ENCODE results near the gene UNC5A. TPM values are rescaled to one million over a fixed set of nuclear protein-coding genes. Genes with fewer than 3 reads are reported as not detected.

The UNC5A gene
- total RNA-seq, 1 experiment from 2014 or later: 10.1 TPM

DNA sequence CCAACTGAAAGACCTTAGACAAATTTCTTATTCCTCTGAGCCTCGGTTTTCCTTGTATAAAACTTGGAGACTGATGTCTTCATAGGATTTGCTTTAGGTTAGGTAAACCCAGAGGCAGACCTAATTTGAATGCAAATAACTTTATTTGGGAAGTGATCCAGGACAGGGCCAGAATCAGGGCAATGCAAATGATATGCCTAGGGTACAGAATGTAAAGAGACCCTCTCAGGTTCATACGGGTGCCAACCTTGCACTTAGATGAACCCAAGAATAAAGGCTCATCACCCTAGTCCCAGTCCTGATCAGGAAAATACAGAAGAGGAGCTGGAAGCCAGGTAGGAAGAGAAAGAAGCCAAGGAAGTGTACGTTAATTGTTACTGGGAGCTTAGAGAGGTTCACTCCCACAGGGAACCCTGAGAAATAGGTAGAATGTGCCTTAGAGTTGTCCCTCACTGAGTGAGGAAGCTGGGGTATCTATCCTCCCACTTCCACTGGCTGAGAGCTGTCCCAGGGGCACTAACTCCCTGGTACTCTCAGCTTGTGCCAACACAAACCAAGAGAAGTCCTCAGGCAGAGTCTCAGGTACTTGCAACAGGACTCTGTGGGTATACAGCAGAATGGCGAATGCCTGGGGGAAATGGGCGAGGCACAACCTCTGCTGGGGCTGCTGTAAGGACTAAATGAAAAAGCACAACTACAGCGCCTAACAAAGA, 91.9 kb downstream of the UNC5A start:
- POLR2A ChIA-PET: no interaction called here
- DNase-seq (ENCODE audit: low read depth, low spot score) (no peak), ATAC-seq (no peak)
- Histone ChIP-seq H3K9me3 (ENCODE audit: control insufficient read depth in 1 of 2, insufficient read depth in 1 of 2, low read depth in 1 of 2, low read length in 2 of 2) (no peaks in the 10 kb centered on the region), H3K4me2 (ENCODE audit: low read length) (no peak overlapping the region), H3K27ac (ENCODE audit: low read depth, low read length) (no peak overlapping the region), H3K4me3 (replicated peaks in 1 of 2; ENCODE audit: low read depth in 1 of 2, low read length in 2 of 2) (no peak overlapping the region), H3K36me3 (ENCODE audit: control insufficient read depth in 1 of 2, insufficient read depth in 2 of 2, low read length in 2 of 2) (peaks cover 19 to 44% of the 10 kb centered on the region in 2 experiments; a peak in 3 of 4 replicates), H2AFZ (ENCODE audit: low read depth, low read length, poor library complexity, severe bottlenecking) (no peak overlapping the region), H4K20me1 (ENCODE audit: insufficient read depth) (no peaks in the 10 kb centered on the region), H3K9ac (ENCODE audit: low read length) (no peak overlapping the region), H3K79me2 (ENCODE audit: insufficient read depth, low read length) (no peaks in the 10 kb centered on the region), H3K4me1 (ENCODE audit: control insufficient read depth in 1 of 2, insufficient read depth in 2 of 2, low read length in 2 of 2) (no peaks in the 10 kb centered on the region), H3K27me3 (ENCODE audit: insufficient read depth, low read length) (no peaks in the 10 kb centered on the region), H3K9me2 (ENCODE audit: insufficient read depth) (no peaks in the 10 kb centered on the region)
- CTCF ChIA-PET: interaction anchor here (1.5 kb wide), 1 partner anchor 242 kb away, joined by 8 read pairs; no protein-coding TSS in a partner anchor
- RAD21 ChIA-PET (ENCODE audit: low non-redundant PET in 1 of 2, low total read pairs in 2 of 2, uncharacterized antibody in 2 of 2, unreplicated experiment in 2 of 2): interaction anchor here in 1 of 2 experiments (0.6 kb wide), 1 partner anchor 21 kb away, joined by 3 read pairs; no protein-coding TSS in a partner anchor
- TF ChIP-seq ZNF274 (IDR thresholded peaks at IDR 0.05; ENCODE audit: low read depth, low read length) (no peak), FOSL1 (IDR thresholded peaks at IDR 0.05; ENCODE audit: low read depth) (no peak), ZFX (IDR thresholded peaks at IDR 0.05) (no peak), CBX3 (IDR thresholded peaks at IDR 0.05; ENCODE audit: low read depth) (no peak), SIN3A (IDR thresholded peaks at IDR 0.05; ENCODE audit: low read depth) (no peak), POLR2AphosphoS5 (IDR thresholded peaks at IDR 0.05; ENCODE audit: low read depth, low read length) (no peak), EGR1 (IDR thresholded peaks at IDR 0.05; ENCODE audit: low read depth) (no peak), RAD21 (IDR thresholded peaks at IDR 0.05; ENCODE audit: low read depth) (no peak), EZH2 (IDR thresholded peaks at IDR 0.05) (no peak), EZH2phosphoT487 (IDR thresholded peaks at IDR 0.05; ENCODE audit: borderline replicate concordance) (no peak)
- TF ChIP-seq, protein P1, sequence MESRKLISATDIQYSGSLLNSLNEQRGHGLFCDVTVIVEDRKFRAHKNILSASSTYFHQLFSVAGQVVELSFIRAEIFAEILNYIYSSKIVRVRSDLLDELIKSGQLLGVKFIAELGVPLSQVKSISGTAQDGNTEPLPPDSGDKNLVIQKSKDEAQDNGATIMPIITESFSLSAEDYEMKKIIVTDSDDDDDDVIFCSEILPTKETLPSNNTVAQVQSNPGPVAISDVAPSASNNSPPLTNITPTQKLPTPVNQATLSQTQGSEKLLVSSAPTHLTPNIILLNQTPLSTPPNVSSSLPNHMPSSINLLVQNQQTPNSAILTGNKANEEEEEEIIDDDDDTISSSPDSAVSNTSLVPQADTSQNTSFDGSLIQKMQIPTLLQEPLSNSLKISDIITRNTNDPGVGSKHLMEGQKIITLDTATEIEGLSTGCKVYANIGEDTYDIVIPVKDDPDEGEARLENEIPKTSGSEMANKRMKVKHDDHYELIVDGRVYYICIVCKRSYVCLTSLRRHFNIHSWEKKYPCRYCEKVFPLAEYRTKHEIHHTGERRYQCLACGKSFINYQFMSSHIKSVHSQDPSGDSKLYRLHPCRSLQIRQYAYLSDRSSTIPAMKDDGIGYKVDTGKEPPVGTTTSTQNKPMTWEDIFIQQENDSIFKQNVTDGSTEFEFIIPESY (IDR thresholded peaks at IDR 0.05; ENCODE audit: extremely low read depth, insufficient replicate concordance, low read length): no peak
- intact Hi-C loops (cut with micrococcal nuclease): no loop called here
- BruUV-seq (replicated peaks): no TSS peak
